HepG2 (cell line): Measurements from ENCODE around the gene PXYLP1. TPM values are rescaled to one million over a fixed set of nuclear protein-coding genes. Genes with fewer than 3 reads are reported as not detected.
A peak's percentile ranks its signal among the peaks of the same experiment; 100 is the strongest.

Experiments
- ATAC-seq: fragments of 200-7000 bp; cut with Tn5 transposase; 3 replicates; pipeline ENCODE4 v1.9.1; 2020; ENCODE audit warnings: mild to moderate bottlenecking, moderate library complexity
- BruUV-seq: library from RNA; stranded (reverse); fragments of 400-500 nt; replicated peaks from 2 replicates; lab custom pipeline; 2021; lab: Mats Ljungman, UMichigan
- CTCF ChIA-PET: fragments of 300-600 bp; formaldehyde crosslinking; extraction: SDS; loops from one replicate; lab custom pipeline; 2021; ENCODE audit warnings: low total read pairs, inconsistent platforms, low intra/inter-chr PET ratio; lab: Yijun Ruan, JAX
- POLR2A ChIA-PET: fragments of 350-600 bp; sonication (Branson Sonifier 250); formaldehyde crosslinking; loops from one replicate; lab custom pipeline; 2020; ENCODE audit warnings: antibody characterized with exemption, inconsistent platforms; lab: Yijun Ruan, JAX
- DNase-seq: peaks from one replicate; pipeline ENCODE4 v3.0.0-alpha.2; 2015; ENCODE audit warnings: low spot score
- FAIRE-seq: peaks from 3 replicates; lab custom pipeline; 2011; peaks lifted over from hg19 to GRCh38; lab: Jason Lieb, UNC
- H2AFZ ChIP-seq: one replicate; pipeline ENCODE4 v1.6.1; 2011; ENCODE audit warnings: low read length, inconsistent platforms
- H3K27ac ChIP-seq: fragments of 300-600 bp; 3 replicates; pipeline ENCODE4 v1.8.0; 2011; ENCODE audit warnings: mixed run types, mild to moderate bottlenecking, mixed read lengths, low read length, inconsistent platforms; ENCODE audit not compliant: insufficient read depth; ENCODE audit errors: extremely low read length
- H3K27me3 ChIP-seq, 2 experiments: fragments of 200-600 bp in 1 of 2; 2 replicates in 1 of 2; 3 replicates in 1 of 2; pipeline versions ENCODE4 v1.6.0 to v1.8.0; 2011; ENCODE audit warnings: low read length in 2 of 2, mild to moderate bottlenecking in 2 of 2, moderate library complexity in 2 of 2, inconsistent platforms in 1 of 2; ENCODE audit not compliant: insufficient read depth in 2 of 2, control insufficient read depth in 1 of 2
- H3K36me3 ChIP-seq, 2 experiments: fragments of 200-600 bp in 1 of 2; replicated peaks in 1 of 2; 2 replicates in 1 of 2; 3 replicates in 1 of 2; pipeline versions ENCODE4 v1.5.1 to v1.8.0; 2011; ENCODE audit warnings: low read length in 2 of 2, inconsistent platforms in 1 of 2; ENCODE audit not compliant: insufficient read depth in 2 of 2, control insufficient read depth in 1 of 2
- H3K4me1 ChIP-seq: 2 replicates; pipeline ENCODE4 v1.5.1; 2012; ENCODE audit warnings: low read length, inconsistent platforms; ENCODE audit not compliant: insufficient read depth
- H3K4me2 ChIP-seq: 2 replicates; pipeline ENCODE4 v1.6.0; 2011; ENCODE audit warnings: low read depth, low read length, inconsistent platforms
- H3K4me3 ChIP-seq, 3 experiments: fragments of 200-600 bp in 1 of 3; sonication (generic), shearing (Covaris generic) in 1 of 3; replicated peaks in 1 of 3; 2 replicates each; pipeline ENCODE4 v1.5.1; 2011 to 2016; ENCODE audit warnings: low read length in 3 of 3, inconsistent platforms in 2 of 3, low read depth in 2 of 3, mild to moderate bottlenecking in 2 of 3, control low read depth in 1 of 3, mixed read lengths in 1 of 3; ENCODE audit not compliant: insufficient read depth in 1 of 3
- H3K79me2 ChIP-seq: one replicate; pipeline ENCODE4 v1.6.1; 2011; ENCODE audit warnings: low read length, inconsistent platforms; ENCODE audit not compliant: insufficient read depth
- H3K9ac ChIP-seq: 2 replicates; pipeline ENCODE4 v1.6.0; 2011; ENCODE audit warnings: mild to moderate bottlenecking, low read depth, low read length, inconsistent platforms; ENCODE audit not compliant: insufficient read depth
- H3K9me3 ChIP-seq: 2 replicates; pipeline ENCODE4 v1.5.1; 2012; ENCODE audit warnings: mild to moderate bottlenecking, low read length
- H4K20me1 ChIP-seq: 2 replicates; pipeline ENCODE4 v1.6.0; 2011; ENCODE audit warnings: inconsistent platforms, mild to moderate bottlenecking, low read length, moderate library complexity; ENCODE audit not compliant: insufficient read depth
- CHCHD3 ChIP-seq: sonication (generic); formaldehyde crosslinking; IDR thresholded peaks from 2 replicates; pipeline ENCODE4 v1.8.0; 2022; ENCODE audit warnings: mild to moderate bottlenecking, missing genetic modification reagents, moderate library complexity
- TBL1XR1 ChIP-seq: fragments of 150-350 bp; IDR thresholded peaks from 2 replicates; pipeline ENCODE4 v1.6.1; 2014; ENCODE audit warnings: borderline replicate concordance, low read length; ENCODE audit not compliant: partially characterized antibody
- ZFX ChIP-seq: sonication (generic); formaldehyde crosslinking; IDR thresholded peaks from 2 replicates; pipeline ENCODE4 v1.4.0; 2020; ENCODE audit warnings: mild to moderate bottlenecking, low read depth, missing genetic modification reagents, moderate library complexity
- ZNF572 ChIP-seq: sonication (generic); formaldehyde crosslinking; IDR thresholded peaks from 2 replicates; pipeline ENCODE4 v1.5.1; 2020; ENCODE audit warnings: mild to moderate bottlenecking, missing genetic modification reagents
- ZNF790 ChIP-seq: sonication (generic); formaldehyde crosslinking; IDR thresholded peaks from 2 replicates; pipeline ENCODE4 v1.8.0; 2022; ENCODE audit warnings: missing genetic modification reagents, mild to moderate bottlenecking, borderline replicate concordance
- ZSCAN12 ChIP-seq: sonication (generic); formaldehyde crosslinking; IDR thresholded peaks from 2 replicates; pipeline ENCODE4 v1.9.0; 2021; ENCODE audit warnings: mild to moderate bottlenecking, missing genetic modification reagents
- WGBS: methylation state at CpG from one replicate; pipeline ENCODE4 v1.1.6; 2017; ENCODE audit warnings: low lambda C conversion rate; 5-methylcytosine and 5-hydroxymethylcytosine counted together
- in situ Hi-C: cut with HindIII; loops from 2 replicates; pipeline ENCODE4 v1.10.0; 2017; ENCODE audit warnings: low pct_unique_long_range_greater_than_20kb; ENCODE audit not compliant: extremely low pct_ligation_motif_present
- intact Hi-C: fragments of 100-400 bp; cut with micrococcal nuclease; formaldehyde crosslinking; loops from one replicate; pipeline ENCODE4 v1.10.0; 2022; ENCODE audit not compliant: unreplicated experiment
- polyA plus RNA-seq, 8 experiments: library from polyadenylated mRNA; depleted of rRNA in 3 of 8; stranded (reverse) in 7 of 8; unstranded in 1 of 8; fragments of >200 nt; fragmentation: Illumina TruSeq in 4 of 8; extraction: Trizol in 4 of 8; gene quantifications; 2 replicates each; pipeline versions ENCODE4 v1.2.1 to v1.2.3, GENCODE V29; 2011 to 2016; ENCODE audit warnings: low read depth in 4 of 8, missing spikeins in 1 of 8, mixed read lengths in 1 of 8; ENCODE audit not compliant: insufficient read depth in 1 of 8
- total RNA-seq, 5 experiments: library from RNA; depleted of rRNA; stranded (reverse); fragments of >200 nt; fragmentation: Illumina TruSeq; extraction: Trizol; gene quantifications; 2 replicates each; pipeline ENCODE4 v1.2.3, GENCODE V29; 2016; ENCODE audit warnings: low read depth in 1 of 5
- TF ChIP-seq, protein P1 (sequence below): sonication (generic); formaldehyde crosslinking; IDR thresholded peaks from 2 replicates; pipeline ENCODE4 v1.4.0; 2020; ENCODE audit warnings: missing genetic modification reagents

The PXYLP1 gene
- total and polyA plus RNA-seq, 2 of the 13 experiments (the other 11 are each of a cell fraction or from before 2014, with no cell fraction given) = 4.9 to 8.1 TPM

DNA sequence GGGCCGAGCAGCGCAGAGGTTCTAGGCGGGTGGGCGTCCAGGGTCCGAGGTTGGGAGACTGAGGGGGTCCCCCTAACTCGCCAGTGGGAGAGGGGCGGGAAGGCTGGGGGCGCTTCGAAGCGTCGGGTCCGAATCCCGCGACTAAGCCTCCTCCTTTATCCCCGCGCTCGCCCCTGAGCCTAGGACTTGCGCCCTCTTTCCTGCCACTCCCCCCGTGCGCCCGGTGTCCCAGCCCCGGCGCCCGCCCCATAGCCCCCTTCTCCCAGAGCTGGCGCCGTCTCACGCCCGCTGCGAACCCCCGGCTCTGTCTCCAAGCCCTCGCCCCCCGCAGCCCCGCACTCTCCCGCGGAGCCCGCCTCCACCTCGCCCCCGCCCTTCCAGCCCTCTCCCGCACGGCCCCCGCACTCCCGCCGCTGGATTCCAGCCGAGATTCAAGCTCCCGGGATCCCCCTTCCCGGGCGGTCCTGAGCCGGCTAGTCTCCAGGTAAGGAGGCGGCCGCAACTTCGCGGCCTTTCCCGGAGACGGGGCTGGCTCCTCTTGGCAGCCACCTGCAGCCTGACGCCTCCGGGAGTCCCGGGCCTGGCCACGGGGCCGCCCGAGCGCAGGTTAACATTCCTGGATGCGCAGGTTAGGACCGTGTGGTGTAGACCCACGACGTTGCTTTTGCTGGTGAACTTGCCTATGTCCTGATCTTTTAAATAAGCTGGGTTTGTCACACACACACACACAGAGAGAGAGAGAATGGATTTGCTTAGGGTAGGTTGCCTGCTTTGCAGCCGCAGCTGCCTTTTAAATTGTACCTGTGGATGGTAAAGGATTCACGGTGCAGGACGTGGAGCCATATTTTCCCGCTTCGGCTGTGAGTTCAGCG, 563 bp downstream of the PXYLP1 start (continued):
- TF ChIP-seq TBL1XR1 (no peak), CHCHD3 (CRISPR knock-in tag) (no peak), ZSCAN12 (CRISPR knock-in tag) (no peak), ZNF790 (CRISPR knock-in tag) (no peak), ZNF572 (CRISPR knock-in tag) (no peak)
- TF ChIP-seq, protein P1, sequence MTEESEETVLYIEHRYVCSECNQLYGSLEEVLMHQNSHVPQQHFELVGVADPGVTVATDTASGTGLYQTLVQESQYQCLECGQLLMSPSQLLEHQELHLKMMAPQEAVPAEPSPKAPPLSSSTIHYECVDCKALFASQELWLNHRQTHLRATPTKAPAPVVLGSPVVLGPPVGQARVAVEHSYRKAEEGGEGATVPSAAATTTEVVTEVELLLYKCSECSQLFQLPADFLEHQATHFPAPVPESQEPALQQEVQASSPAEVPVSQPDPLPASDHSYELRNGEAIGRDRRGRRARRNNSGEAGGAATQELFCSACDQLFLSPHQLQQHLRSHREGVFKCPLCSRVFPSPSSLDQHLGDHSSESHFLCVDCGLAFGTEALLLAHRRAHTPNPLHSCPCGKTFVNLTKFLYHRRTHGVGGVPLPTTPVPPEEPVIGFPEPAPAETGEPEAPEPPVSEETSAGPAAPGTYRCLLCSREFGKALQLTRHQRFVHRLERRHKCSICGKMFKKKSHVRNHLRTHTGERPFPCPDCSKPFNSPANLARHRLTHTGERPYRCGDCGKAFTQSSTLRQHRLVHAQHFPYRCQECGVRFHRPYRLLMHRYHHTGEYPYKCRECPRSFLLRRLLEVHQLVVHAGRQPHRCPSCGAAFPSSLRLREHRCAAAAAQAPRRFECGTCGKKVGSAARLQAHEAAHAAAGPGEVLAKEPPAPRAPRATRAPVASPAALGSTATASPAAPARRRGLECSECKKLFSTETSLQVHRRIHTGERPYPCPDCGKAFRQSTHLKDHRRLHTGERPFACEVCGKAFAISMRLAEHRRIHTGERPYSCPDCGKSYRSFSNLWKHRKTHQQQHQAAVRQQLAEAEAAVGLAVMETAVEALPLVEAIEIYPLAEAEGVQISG (CRISPR knock-in tag) = 0 out of 2 replicates have a peak, but pooled peaks have one; percentile 14

DNA sequence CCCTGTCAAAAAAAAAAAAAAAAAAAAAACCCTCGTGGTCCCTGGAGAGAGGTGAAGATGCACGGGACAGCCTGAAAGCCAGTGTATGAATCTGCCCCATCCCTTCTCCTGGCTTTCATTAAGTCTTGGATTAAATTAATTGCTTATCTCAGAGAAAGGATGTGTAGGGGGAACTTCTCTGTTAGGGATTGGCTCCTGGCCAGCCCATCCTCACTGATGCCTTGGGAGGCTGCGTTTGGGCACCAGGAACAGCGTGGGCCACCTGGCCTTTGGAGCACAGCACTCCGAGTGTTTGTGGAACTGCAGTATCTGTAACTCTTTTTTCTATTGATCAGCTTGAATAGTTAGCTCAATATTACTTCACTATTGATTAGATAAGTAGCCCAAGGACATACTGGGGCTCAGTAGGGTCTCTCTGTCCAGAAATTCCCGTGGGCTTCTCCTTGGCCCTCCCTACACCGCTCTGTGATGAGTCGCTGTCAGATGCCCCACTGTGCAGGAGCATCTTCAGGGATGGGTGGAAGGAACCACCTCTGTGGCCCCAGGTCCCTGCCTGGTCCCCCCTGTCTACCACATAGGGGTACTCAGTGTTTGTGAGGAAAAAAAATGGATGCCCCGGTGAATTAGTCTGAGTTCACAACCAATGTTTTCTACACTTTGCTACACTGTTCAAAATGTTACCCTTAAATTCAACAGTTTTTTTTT, 2.0 kb downstream of the PXYLP1 start:
- FAIRE-seq (no peak), DNase-seq (no peak)
- peaks cover 0 to 6% of the 10 kb centered on the region in 2 experiments; a peak in 1 of 5 replicates for H3K27me3 ChIP-seq
- CTCF ChIA-PET = no interaction called here
- no peaks in the 10 kb centered on the region for H3K9me3 ChIP-seq
- TF ChIP-seq ZFX (CRISPR knock-in tag) = no peak
- TF ChIP-seq, all 625 proteins: peak for 0
- H3K9ac ChIP-seq = no peak overlapping the region
- intact Hi-C loops = no loop called here
- peaks cover 81% of the 10 kb centered on the region for H3K4me1 ChIP-seq
- ATAC-seq = no peak
- no peaks in the 10 kb centered on the region for H3K79me2 ChIP-seq
- POLR2A ChIA-PET = no interaction called here
- H3K4me2 ChIP-seq = no peak overlapping the region
- no peaks in the 10 kb centered on the region for H4K20me1 ChIP-seq
- in situ Hi-C loops = no loop called here
- WGBS = 88% methylated on average over 9 of the region's 9 CpGs
- H2AFZ ChIP-seq = no peak overlapping the region
- TSS peak; percentile 34 for BruUV-seq
- no peak overlapping the region for H3K4me3 ChIP-seq
- H3K36me3 ChIP-seq = no peaks in the 10 kb centered on the region
- no peak overlapping the region for H3K27ac ChIP-seq
